Inferior parietal cortex (tissue), 1 donor: Measurements from ENCODE around the gene TUBB.

ENCODE experiments used
- DNase-seq: peaks from one replicate; pipeline ENCODE4 v3.0.0-alpha.2; 2016; ENCODE audit errors: extremely low spot score

The TUBB gene

DNA sequence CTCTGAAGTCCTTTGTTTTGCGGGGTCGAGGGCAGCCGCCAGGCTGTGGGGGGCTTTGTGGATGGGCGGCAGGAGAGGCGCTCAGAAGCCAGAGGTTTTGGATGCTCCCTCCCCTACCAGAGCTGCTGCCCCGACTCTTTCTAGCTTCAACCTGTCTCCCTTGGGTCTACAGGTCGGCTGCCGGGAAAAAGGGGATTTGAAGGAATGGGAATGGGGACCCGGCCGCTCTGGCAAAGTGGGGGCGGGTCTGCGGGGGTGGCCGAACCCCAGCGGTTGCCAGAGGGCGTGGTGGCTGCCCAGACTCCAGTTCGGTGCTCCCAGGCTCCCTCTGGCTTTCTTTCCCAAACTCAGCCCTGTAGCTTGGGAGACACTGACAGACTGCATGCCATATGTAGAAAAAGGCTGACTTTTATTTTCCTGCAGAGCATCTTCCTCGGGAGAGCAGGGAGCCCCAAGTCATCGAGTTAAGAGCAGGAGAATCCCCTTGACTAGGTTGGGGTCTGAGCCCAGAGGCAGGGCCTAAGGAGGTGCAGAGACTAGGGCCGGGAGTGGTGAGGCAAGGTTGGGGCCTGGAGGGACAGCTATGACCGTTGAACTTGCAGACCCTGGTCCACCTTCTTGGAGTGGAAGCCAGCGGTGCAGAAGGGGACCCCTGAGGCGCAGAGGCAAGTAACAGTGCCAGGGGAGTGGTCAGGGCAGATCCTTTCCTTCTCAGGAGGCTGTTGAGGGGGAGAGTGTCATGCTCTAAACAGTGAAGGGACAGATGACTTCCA, 32.3 kb upstream of the TUBB start:
- no peak for DNase-seq

DNA sequence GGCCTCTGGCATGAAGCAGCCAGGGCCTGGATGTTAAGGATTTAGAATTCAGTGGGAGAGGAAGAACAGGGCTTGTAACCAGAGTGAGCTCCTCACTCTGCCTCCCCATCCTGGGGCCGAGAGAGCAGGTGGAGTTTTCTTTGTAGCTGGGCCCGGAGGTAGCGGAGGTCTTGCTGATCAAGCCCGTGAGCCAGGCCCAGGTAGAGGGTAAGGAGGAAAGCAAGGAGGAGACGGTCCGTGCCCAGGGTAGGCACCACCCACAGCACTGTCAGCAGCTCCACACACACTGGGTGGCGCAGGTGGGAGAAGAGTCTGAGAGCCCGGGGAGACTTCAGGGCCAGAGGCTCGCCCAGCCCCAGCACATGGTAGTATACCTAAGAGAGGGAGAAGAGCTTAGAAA, 31.6 kb upstream of the TUBB start:
- no peak for DNase-seq

DNA sequence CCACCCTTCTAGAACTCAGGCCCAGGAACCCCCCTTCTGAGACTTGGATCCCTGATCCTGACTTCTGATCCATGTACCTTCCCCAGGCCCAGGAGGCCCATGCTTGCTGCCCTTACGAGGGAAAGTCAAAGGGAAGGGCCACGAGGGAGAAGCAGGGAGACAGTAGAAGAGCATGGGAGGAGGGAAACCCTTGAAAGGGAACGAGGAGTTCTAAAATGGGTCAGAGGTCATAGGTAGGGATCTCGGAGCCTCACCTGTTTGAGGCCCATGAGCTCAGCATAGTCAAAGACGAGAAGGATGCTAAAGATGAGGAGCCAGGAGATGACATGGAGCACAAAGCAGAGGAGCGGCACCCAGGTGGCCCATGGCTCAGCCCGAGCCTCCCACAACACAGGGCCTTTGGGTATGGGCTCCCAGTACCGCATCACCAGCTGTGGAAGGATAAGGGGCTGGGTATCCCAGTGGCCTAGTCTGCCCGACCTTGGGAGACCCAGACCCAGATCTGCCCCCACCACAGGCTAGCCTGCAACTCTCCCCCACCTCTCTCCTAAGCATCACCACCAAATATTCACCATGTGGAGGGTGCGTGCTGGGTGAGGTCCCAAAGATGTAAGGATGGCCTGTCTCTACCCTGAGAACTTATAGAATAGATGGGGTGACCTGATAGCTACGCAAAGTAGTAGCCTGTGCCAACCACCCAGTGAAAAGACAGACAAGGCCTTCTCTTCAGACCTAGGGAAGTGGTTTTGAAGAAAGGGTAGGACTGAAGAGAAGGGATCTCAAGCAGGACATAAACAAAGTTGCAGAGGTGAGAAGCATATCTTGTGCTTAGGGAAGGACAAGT, 30.9 kb upstream of the TUBB start:
- DNase-seq = no peak

DNA sequence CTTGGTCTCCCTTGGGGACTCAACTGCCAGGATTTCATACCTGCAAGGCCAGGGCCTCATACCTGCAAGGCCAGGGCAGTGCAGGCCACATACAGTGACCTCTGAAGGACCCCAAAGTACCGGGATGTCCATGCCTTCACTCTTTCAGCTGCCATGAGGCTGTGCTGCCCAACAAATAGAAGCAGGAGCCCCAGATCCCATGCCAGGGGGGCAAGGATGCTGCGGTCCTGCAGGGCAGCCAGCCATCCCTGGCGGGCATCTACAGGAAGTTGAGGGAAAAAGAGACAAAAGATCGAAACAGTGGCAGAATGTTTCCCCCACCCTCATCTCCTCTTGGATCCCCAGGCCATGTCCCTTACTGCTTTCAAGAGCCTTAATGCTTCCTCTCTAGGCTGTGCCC, 30.2 kb upstream of the TUBB start:
- DNase-seq = no peak

DNA sequence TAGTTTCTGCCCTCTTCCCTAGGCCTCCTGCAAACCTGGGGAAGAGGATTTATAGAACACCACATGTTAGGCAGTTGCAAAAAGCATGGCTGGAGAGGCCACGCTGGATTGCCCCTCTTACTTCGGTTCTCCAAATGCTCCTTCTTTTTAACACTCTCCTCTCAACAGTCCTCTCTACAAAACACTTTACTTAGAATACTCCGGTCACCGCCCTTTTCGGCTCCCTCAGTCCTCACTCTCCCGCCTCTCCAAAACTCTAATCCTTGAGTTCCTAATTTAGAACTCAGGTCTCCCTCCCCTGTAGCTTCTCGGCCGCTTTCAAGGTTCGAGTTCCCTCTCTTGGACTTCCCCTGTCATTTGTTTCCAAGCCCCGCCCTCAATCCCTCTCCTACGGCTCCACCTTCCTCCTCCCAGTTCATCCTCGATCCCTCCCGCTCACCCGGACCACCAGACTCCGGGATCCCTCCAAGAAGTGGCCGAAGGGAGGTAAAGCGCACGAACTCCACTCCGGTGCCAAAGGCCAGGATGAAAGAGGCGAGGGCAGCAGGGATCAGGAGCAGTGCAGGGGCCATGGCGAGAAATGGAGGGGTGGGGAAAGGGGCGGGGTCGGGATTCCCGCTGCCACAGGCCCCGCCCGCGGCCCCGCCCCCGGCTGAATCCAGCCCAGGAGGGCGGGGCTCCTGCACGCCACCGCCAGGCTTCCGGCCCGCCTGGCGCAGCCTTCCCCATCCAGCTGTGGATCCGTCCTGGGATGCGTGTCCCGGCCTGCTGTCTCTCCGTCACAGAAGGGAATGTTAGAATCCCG, 29.5 kb upstream of the TUBB start, which contains the start of gene NRM:
Gene NRM, minus strand, starts transcription at position 582 of the 805 bp plus-strand sequence. Its CDS starts 10 bp downstream, at position 572.
- DNase-seq = peak; percentile 77

DNA sequence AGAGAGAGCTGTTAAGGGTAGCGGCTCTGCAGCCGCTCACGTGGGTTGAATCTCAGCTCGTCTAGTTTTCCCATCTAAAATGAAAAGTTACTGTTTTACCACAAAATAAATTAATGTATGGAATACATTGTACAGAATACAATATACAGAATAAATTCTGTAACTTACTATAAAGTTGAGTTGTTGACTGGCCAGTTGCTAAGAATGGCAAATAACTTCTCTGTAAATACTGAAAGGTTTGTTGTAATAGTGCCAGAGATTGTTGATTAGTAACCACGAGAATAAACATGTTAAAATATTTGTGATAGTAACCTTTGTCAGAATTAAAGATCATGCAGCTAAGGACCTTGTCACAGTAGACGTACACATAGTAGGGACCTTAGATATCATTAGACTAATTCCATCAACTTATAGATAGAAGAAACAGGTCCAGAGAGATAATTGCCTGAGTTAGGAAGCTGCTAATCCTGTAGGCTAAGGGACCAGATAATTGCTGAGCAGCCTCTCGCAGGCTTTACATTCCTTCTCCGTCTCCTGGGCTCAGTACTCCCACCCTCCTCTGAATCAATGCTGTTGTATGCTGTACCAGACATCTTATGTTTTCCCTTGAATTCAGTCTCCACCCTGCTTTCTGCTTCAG, 28.8 kb upstream of the TUBB start:
- no peak for DNase-seq

- no peak for DNase-seq
Observed at GRCh38 chr6:30696432-30696831, 23.7 kb upstream of the TUBB start.

- DNase-seq = no peak
Observed at GRCh38 chr6:30700340-30700739, 19.8 kb upstream of the TUBB start.

- no peak for DNase-seq
Observed at GRCh38 chr6:30703011-30703410, 17.1 kb upstream of the TUBB start.

DNA sequence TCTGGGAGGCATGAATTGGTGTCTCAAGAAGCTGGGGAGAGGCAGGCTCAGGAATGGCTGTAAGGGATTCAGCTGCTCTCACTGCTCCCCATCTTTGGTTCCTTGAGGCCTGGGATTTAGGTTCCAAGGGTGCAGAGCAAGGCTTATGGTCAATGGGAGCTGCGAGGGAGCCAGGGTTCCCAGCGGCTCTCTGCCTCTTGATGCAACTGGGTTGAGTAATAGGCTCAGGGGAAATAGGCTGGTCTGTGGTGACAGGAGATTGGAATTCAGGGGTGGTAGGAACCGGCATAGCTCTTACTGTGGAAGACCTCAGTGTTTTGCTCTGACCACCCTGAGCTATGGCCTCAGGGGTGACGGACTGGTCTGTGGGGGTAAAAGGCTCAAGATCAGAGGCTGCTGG, 16.3 kb upstream of the TUBB start:
- DNase-seq = no peak

- DNase-seq = no peak
Observed at GRCh38 chr6:30705620-30706019, 14.5 kb upstream of the TUBB start.

DNA sequence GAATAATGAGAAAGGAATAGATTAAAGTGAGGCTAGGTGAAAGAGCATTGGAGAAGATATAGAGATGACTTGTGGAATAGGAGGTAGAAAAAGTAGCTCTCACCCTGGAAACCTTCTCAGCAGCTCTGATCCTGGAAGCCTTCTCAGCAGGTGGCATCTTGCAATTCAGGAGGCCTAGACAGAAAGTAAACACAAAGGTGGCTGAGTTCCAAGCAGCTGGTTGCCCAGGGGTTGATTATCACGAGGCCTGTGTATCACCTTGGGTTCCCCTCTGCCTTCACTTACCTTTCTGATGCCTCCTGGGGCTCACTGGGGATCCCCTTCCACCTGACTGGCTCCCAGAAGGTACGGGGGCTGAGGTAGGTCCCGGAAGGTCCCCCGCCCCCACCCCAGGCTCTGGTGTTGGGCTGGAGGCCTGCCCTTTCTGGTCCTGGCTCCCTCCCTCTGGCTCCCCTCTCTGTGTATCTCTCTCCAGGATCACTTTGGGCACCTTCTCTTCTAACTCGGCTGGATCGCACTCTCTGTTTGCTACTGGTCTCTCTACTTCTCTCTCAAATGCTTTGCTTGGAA, 12.8 kb upstream of the TUBB start:
- no peak for DNase-seq

- no peak for DNase-seq
Observed at GRCh38 chr6:30709101-30709868, 10.9 kb upstream of the TUBB start.

GRCh38 chr6:30711758-30712380, 8.3 kb upstream of the TUBB start:
- no peak for DNase-seq

DNA sequence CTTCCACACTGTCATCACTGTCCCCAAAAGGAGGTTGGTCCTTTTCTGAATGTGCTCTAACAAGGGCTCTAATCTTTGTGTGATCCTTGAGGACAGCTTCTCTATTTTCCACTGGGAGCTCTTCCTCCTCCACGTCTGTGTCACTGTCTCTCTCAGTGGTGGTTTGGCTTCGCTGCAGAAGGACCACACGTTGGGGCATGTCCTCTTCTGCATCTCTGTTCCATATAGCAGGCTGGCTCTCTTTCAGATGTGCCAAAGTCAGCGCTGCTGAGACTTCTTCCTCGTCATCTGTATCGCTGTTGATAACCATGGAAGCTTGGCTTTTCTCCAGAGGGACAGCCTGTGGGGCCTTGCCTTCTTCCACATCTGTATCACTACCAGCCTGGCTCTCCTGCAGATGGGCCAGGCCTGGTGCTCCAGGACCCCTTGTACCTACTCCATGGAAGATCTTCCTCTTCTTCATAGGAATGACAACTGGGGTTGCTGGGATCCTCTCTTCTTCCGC, 7.7 kb upstream of the TUBB start:
- DNase-seq = no peak

DNA sequence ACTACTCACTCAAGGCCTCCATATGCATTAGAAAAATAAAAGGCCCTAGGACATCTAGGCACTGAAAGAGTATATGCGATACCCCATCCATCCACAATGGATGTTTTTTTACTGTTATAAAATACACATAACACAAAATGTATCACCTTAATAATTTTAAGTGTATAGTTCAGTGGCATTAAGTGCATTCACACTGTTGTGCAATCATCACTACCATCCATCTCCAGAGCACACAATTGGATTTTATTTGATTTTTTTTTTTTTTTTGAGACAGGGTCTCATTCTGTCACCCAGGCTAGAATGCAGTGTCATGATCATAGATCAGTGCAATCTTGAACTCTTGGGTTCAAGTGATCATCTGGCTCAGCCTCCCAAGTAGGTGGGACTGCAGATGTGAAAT, 5.9 kb upstream of the TUBB start:
- DNase-seq = no peak

DNA sequence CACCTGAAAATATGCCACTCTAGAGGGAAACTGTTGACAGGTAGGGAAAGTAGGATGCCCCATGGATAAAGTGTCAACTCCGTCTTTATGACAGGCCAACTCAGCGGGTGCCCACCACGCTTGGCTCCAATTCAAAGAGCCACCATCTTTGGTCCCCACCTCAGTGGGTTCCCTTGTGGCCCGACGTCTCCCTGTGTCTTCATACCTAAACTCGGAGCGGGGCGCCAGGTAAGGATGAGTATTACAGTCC, 3.3 kb upstream of the TUBB start:
- DNase-seq = no peak

GRCh38 chr6:30717129-30717844, 2.9 kb upstream of the TUBB start, which contains the start of gene MDC1:
Gene MDC1, minus strand, starts transcription at chr6:30717281. Its CDS starts 2,106 bp downstream, at chr6:30715175.
- DNase-seq = peak; percentile 98
